HG02938 (cell line): ENCODE results near the gene OTUB2.

Experiments used
- ATAC-seq: cut with Tn5 transposase; IDR thresholded peaks from one replicate; pipeline ENCODE4 v1.9.1; 2021; ENCODE audit warnings: mild to moderate bottlenecking, moderate library complexity; ENCODE audit not compliant: unreplicated experiment

OTUB2 gene

DNA sequence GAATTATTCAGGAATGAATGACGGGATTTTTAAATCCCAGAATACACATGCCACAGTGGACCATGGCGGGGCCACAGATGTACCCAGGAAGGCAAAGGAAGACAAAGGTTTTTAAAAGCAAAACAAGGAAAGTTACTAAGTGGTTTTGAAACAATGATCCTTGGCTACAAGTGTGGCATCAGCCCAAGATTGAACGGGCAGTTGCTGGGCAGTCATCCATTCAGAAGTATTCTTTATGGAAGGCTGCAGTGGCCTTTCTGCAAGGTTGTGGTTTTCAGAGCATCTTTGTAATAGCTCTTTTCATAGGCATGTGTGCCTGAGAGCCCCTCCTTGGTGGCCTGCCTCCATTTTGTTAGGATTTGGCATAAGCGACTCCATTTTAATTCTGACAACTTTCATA is 71.0 kb downstream of the OTUB2 start:
- ATAC-seq: no peak
